HCT116 (cell line): ENCODE results near the gene ZNF775. TPM values are rescaled to one million over a fixed set of nuclear protein-coding genes. Genes with fewer than 3 reads are reported as not detected.

Source experiments
- ATAC-seq: fragments of 200-7000 bp; cut with Tn5 transposase; 2 replicates; pipeline ENCODE4 v1.9.1; 2020; ENCODE audit warnings: mild to moderate bottlenecking, moderate library complexity
- BruUV-seq: library from RNA; stranded (reverse); fragments of 400-500 nt; replicated peaks from 2 replicates; lab custom pipeline; 2021; lab: Mats Ljungman, UMichigan
- CTCF ChIA-PET: fragments of 300-600 bp; sonication (Branson Sonifier 250); formaldehyde crosslinking; loops from one replicate; lab custom pipeline; 2021; ENCODE audit warnings: antibody characterized with exemption; lab: Charles Lee
- POLR2A ChIA-PET: fragments of 300-600, 350-600 bp; sonication (Branson Sonifier 250); formaldehyde crosslinking; loops from one replicate; lab custom pipeline; 2021; ENCODE audit warnings: antibody characterized with exemption; lab: Charles Lee
- RAD21 ChIA-PET, 2 experiments: fragments of 300-600 bp; sonication (Branson Sonifier 250); formaldehyde crosslinking; loops; one replicate each; lab custom pipeline; 2023; ENCODE audit warnings: low total read pairs in 2 of 2; ENCODE audit not compliant: uncharacterized antibody in 2 of 2, unreplicated experiment in 2 of 2, low non-redundant PET in 1 of 2; lab: Charles Lee
- DNase-seq: peaks from one replicate; pipeline ENCODE4 v3.0.0-alpha.2; 2010; ENCODE audit warnings: low read depth, low spot score
- H2AFZ ChIP-seq: fragments of 200-600 bp; shearing (Covaris generic), sonication (generic); 2 replicates; pipeline ENCODE4 v1.6.1; 2017; ENCODE audit warnings: low read depth, mixed run types, mixed read lengths, antibody characterized with exemption, low read length; ENCODE audit not compliant: poor library complexity, severe bottlenecking
- H3K27ac ChIP-seq: 2 replicates; pipeline ENCODE4 v1.5.1; 2012; ENCODE audit warnings: low read depth, low read length
- H3K27me3 ChIP-seq: fragments of 200-600 bp; sonication (generic); 2 replicates; pipeline ENCODE4 v1.6.1; 2016; ENCODE audit warnings: mixed run types, low read length, mixed read lengths; ENCODE audit not compliant: insufficient read depth
- H3K36me3 ChIP-seq, 2 experiments: fragments of 200-500 bp in 1 of 2; fragments of 200-600 bp in 1 of 2; sonication (Bioruptor generic) in 1 of 2; sonication (generic) in 1 of 2; 2 replicates each; pipeline versions ENCODE4 v1.5.1 to v1.6.1; 2014 to 2016; ENCODE audit warnings: low read length in 2 of 2, inconsistent platforms in 1 of 2, mixed read lengths in 1 of 2, mixed run types in 1 of 2; ENCODE audit not compliant: insufficient read depth in 2 of 2, control insufficient read depth in 1 of 2
- H3K4me1 ChIP-seq, 2 experiments: fragments of 200-600 bp in 1 of 2; sonication (generic) in 1 of 2; 2 replicates each; pipeline versions ENCODE4 v1.5.1 to v1.6.1; 2012 to 2017; ENCODE audit warnings: low read length in 2 of 2, inconsistent platforms in 1 of 2, mild to moderate bottlenecking in 1 of 2, mixed read lengths in 1 of 2, mixed run types in 1 of 2, moderate library complexity in 1 of 2; ENCODE audit not compliant: insufficient read depth in 2 of 2, control insufficient read depth in 1 of 2
- H3K4me2 ChIP-seq: fragments of 200-600 bp; sonication (generic); 2 replicates; pipeline ENCODE4 v1.6.1; 2017; ENCODE audit warnings: mixed run types, low read length, mixed read lengths
- H3K4me3 ChIP-seq, 2 experiments: fragments of 200-600 bp in 1 of 2; sonication (generic) in 1 of 2; replicated peaks in 1 of 2; 2 replicates each; pipeline ENCODE4 v1.5.1; 2011 to 2016; ENCODE audit warnings: low read length in 2 of 2, control low read depth in 1 of 2, low read depth in 1 of 2, mild to moderate bottlenecking in 1 of 2, mixed read lengths in 1 of 2, mixed run types in 1 of 2
- H3K79me2 ChIP-seq: fragments of 200-600 bp; sonication (generic); 2 replicates; pipeline ENCODE4 v1.6.1; 2017; ENCODE audit warnings: mild to moderate bottlenecking, mixed run types, low read length, moderate library complexity, mixed read lengths; ENCODE audit not compliant: insufficient read depth
- H3K9ac ChIP-seq: fragments of 200-600 bp; sonication (generic); 2 replicates; pipeline ENCODE4 v1.6.1; 2016; ENCODE audit warnings: low read length, mixed read lengths
- H3K9me2 ChIP-seq: fragments of 200-600 bp; sonication (generic), shearing (Covaris generic); 2 replicates; pipeline ENCODE4 v1.6.1; 2017; ENCODE audit warnings: mixed run types, mild to moderate bottlenecking, moderate library complexity; ENCODE audit not compliant: insufficient read depth
- H3K9me3 ChIP-seq, 2 experiments: fragments of 200-500 bp in 1 of 2; fragments of 200-600 bp in 1 of 2; sonication (Bioruptor generic) in 1 of 2; sonication (generic) in 1 of 2; 2 replicates each; pipeline ENCODE4 v1.6.1; 2014 to 2017; ENCODE audit warnings: low read length in 2 of 2, mixed read lengths in 2 of 2, inconsistent platforms in 1 of 2, low read depth in 1 of 2, mild to moderate bottlenecking in 1 of 2, mixed run types in 1 of 2, moderate library complexity in 1 of 2; ENCODE audit not compliant: control insufficient read depth in 1 of 2, insufficient read depth in 1 of 2
- H4K20me1 ChIP-seq: fragments of 200-600 bp; sonication (generic), shearing (Covaris generic); 2 replicates; pipeline ENCODE4 v1.6.1; 2017; ENCODE audit warnings: mixed run types, mild to moderate bottlenecking, moderate library complexity; ENCODE audit not compliant: insufficient read depth
- CEBPB ChIP-seq: IDR thresholded peaks from 2 replicates; pipeline ENCODE4 v1.6.1; 2012; ENCODE audit warnings: low read depth
- ELF1 ChIP-seq: IDR thresholded peaks from 2 replicates; pipeline ENCODE4 v1.6.1; 2012; ENCODE audit warnings: low read depth, borderline replicate concordance
- EZH2 ChIP-seq: fragments of 200-600 bp; sonication (generic); IDR thresholded peaks from 2 replicates; pipeline ENCODE4 v1.6.1; 2017; ENCODE audit warnings: antibody characterized with exemption, mixed run types
- EZH2phosphoT487 ChIP-seq: fragments of 200-600 bp; IDR thresholded peaks from 2 replicates; pipeline ENCODE4 v1.6.1; 2018; ENCODE audit warnings: antibody characterized with exemption, borderline replicate concordance
- FOSL1 ChIP-seq: IDR thresholded peaks from 2 replicates; pipeline ENCODE4 v1.6.1; 2012; ENCODE audit warnings: low read depth
- JUND ChIP-seq: IDR thresholded peaks from 2 replicates; pipeline ENCODE4 v1.6.1; 2012
- POLR2A ChIP-seq: IDR thresholded peaks from 2 replicates; pipeline ENCODE4 v1.7.0; 2011; ENCODE audit warnings: borderline replicate concordance; ENCODE audit not compliant: insufficient read depth, insufficient read length; ENCODE audit errors: extremely low read depth
- RAD21 ChIP-seq: IDR thresholded peaks from 2 replicates; pipeline ENCODE4 v1.6.1; 2012; ENCODE audit warnings: low read depth, mild to moderate bottlenecking
- SP1 ChIP-seq: IDR thresholded peaks from 2 replicates; pipeline ENCODE4 v1.6.1; 2012; ENCODE audit warnings: low read depth
- ZFX ChIP-seq: fragments of 450-650 bp; IDR thresholded peaks from 2 replicates; pipeline ENCODE4 v1.6.1; 2017
- intact Hi-C: fragments of 100-400 bp; cut with micrococcal nuclease; formaldehyde crosslinking; loops from 2 replicates; pipeline ENCODE4 v1.10.0; 2022
- total RNA-seq: library from RNA; stranded (reverse); gene quantifications from one replicate; pipeline ENCODE4 v1.2.1, GENCODE V29; 2021; ENCODE audit not compliant: unreplicated experiment
- TF ChIP-seq, protein P1 (sequence below): IDR thresholded peaks from 2 replicates; pipeline ENCODE4 v1.6.1; 2012
- TF ChIP-seq, protein P2 (sequence below): IDR thresholded peaks from 2 replicates; pipeline ENCODE4 v1.6.1; 2012; ENCODE audit warnings: low read depth
- TF ChIP-seq, protein P3 (sequence below): IDR thresholded peaks from 2 replicates; pipeline ENCODE4 v1.6.1; 2012

The ZNF775 gene
- total RNA-seq, 1 experiment from 2014 or later = 4.5 TPM

DNA sequence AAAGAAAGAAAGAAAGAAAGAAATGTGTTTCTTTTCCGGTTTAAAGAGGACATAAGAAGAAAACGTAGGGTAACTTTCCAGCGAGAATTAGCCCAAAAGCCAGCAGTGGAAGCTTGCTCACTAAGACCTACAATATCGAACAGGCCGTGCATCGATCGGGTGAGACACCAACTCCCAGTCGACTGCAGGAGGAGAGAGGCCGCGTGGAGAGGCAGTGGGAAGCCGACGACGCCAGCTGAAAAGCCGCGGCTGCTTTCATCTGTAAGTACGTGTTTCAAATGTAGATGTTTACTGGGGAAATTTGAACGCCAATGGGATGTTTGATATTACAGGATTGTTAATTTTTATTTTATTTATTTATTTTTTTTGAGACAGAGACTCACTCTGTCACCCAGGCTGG is 42.7 kb downstream of the ZNF775 start:
- H3K9me3 ChIP-seq = no peaks in the 10 kb centered on the region
- RAD21 ChIA-PET = no interaction called here
- H2AFZ ChIP-seq = no peak overlapping the region
- DNase-seq (no peak), ATAC-seq (no peak)
- no peaks in the 10 kb centered on the region for H3K36me3 ChIP-seq
- H3K27me3 ChIP-seq = no peaks in the 10 kb centered on the region
- H3K4me2 ChIP-seq = no peak overlapping the region; the same call in 1 of the 2 replicates
- BruUV-seq = no TSS peak
- TF ChIP-seq, protein P1, sequence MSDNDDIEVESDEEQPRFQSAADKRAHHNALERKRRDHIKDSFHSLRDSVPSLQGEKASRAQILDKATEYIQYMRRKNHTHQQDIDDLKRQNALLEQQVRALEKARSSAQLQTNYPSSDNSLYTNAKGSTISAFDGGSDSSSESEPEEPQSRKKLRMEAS = no peak
- TF ChIP-seq RAD21 = no peak
- no peak for TF ChIP-seq POLR2A
- TF ChIP-seq ZFX = no peak
- TF ChIP-seq, protein P2, sequence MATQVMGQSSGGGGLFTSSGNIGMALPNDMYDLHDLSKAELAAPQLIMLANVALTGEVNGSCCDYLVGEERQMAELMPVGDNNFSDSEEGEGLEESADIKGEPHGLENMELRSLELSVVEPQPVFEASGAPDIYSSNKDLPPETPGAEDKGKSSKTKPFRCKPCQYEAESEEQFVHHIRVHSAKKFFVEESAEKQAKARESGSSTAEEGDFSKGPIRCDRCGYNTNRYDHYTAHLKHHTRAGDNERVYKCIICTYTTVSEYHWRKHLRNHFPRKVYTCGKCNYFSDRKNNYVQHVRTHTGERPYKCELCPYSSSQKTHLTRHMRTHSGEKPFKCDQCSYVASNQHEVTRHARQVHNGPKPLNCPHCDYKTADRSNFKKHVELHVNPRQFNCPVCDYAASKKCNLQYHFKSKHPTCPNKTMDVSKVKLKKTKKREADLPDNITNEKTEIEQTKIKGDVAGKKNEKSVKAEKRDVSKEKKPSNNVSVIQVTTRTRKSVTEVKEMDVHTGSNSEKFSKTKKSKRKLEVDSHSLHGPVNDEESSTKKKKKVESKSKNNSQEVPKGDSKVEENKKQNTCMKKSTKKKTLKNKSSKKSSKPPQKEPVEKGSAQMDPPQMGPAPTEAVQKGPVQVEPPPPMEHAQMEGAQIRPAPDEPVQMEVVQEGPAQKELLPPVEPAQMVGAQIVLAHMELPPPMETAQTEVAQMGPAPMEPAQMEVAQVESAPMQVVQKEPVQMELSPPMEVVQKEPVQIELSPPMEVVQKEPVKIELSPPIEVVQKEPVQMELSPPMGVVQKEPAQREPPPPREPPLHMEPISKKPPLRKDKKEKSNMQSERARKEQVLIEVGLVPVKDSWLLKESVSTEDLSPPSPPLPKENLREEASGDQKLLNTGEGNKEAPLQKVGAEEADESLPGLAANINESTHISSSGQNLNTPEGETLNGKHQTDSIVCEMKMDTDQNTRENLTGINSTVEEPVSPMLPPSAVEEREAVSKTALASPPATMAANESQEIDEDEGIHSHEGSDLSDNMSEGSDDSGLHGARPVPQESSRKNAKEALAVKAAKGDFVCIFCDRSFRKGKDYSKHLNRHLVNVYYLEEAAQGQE = no peak
- TF ChIP-seq, all 23 proteins: peak for 0
- H3K4me1 ChIP-seq = peaks cover 5 to 10% of the 10 kb centered on the region in 2 experiments; a peak in 3 of 4 replicates
- ChIA-PET CTCF (interaction anchor here (0.6 to 1.2 kb wide), 3 partner anchors 67 to 136 kb away, joined by 3 to 6 read pairs (median 5); no protein-coding TSS in a partner anchor), POLR2A (no interaction called here)
- no peaks in the 10 kb centered on the region for H4K20me1 ChIP-seq
- no peaks in the 10 kb centered on the region for H3K79me2 ChIP-seq
- no peaks in the 10 kb centered on the region for H3K9me2 ChIP-seq
- no peak overlapping the region for H3K4me3 ChIP-seq
- no peak overlapping the region for H3K27ac ChIP-seq
- H3K9ac ChIP-seq = no peak overlapping the region
- intact Hi-C loops = loop anchor here (1.0 kb wide), 2 partner anchors 66 to 136 kb away; no protein-coding TSS in a partner anchor

DNA sequence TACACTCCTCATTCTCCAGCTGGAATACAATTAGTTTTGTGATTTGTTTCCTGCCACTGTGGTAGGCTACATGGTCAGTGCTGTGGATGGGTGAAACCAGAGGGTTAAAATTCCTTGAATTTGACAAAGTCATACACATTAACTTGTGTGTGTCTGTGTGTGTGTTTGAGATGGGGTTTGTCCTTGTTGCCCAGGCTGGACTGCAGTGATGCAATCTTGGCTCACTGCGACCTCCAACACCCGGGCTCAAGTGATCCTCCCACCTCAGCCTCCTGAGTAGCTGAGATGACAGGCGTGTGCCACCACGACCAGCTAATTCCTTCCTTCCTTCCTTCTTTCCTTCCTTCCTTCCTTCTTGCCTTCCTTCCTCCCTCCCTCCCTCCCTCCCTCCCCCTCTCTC is 46.5 kb downstream of the ZNF775 start:
- H3K9me2 ChIP-seq = no peaks in the 10 kb centered on the region
- intact Hi-C loops = no loop called here
- H4K20me1 ChIP-seq = no peaks in the 10 kb centered on the region
- CTCF ChIA-PET = no interaction called here
- no peak overlapping the region for H3K4me2 ChIP-seq
- H3K27me3 ChIP-seq = 0 out of 2 replicates have a peak, but pooled peaks cover 4% of the 10 kb centered on the region
- peaks cover 5 to 10% of the 10 kb centered on the region in 2 experiments; a peak in 3 of 4 replicates for H3K4me1 ChIP-seq
- no TSS peak for BruUV-seq
- RAD21 ChIA-PET = no interaction called here
- H3K4me3 ChIP-seq = no peak overlapping the region
- no peak for ATAC-seq
- H3K79me2 ChIP-seq = no peaks in the 10 kb centered on the region
- DNase-seq = no peak
- no peak overlapping the region for H3K9ac ChIP-seq
- H2AFZ ChIP-seq = no peak overlapping the region
- H3K36me3 ChIP-seq = no peaks in the 10 kb centered on the region
- H3K9me3 ChIP-seq = no peaks in the 10 kb centered on the region
- no peak overlapping the region for H3K27ac ChIP-seq
- POLR2A ChIA-PET = no interaction called here
- TF ChIP-seq EZH2phosphoT487 (no peak), JUND (no peak), ELF1 (no peak), RAD21 (no peak), POLR2A (no peak), FOSL1 (no peak), EZH2 (no peak), CEBPB (no peak), SP1 (no peak)
- TF ChIP-seq, protein P1 = no peak
- TF ChIP-seq, protein P2 = no peak
- TF ChIP-seq, protein P3, sequence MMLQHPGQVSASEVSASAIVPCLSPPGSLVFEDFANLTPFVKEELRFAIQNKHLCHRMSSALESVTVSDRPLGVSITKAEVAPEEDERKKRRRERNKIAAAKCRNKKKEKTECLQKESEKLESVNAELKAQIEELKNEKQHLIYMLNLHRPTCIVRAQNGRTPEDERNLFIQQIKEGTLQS = no peak
